Panc1 (cell line): ENCODE results near the gene PCNT.

Experiments used
- POLR2AphosphoS5 ChIP-seq: IDR thresholded peaks from 2 replicates; pipeline ENCODE4 v1.6.1; 2012; ENCODE audit warnings: mild to moderate bottlenecking, low read depth, low read length, moderate library complexity
- TCF7L2 ChIP-seq: IDR thresholded peaks from 2 replicates; pipeline ENCODE4 v1.6.1; 2011; ENCODE audit warnings: mild to moderate bottlenecking, low read depth, low read length, inconsistent platforms
- TF ChIP-seq, protein P1 (sequence below), 2 experiments: IDR thresholded peaks; 2 replicates each; pipeline ENCODE4 v1.6.1; 2011 to 2012; ENCODE audit warnings: low read depth in 2 of 2, control low read depth in 1 of 2, low read length in 1 of 2, mild to moderate bottlenecking in 1 of 2, moderate library complexity in 1 of 2; ENCODE audit not compliant: insufficient read depth in 1 of 2
- TF ChIP-seq, protein P2 (sequence below): fragments of 450-650 bp; IDR thresholded peaks from 2 replicates; pipeline ENCODE4 v1.5.1; 2017; ENCODE audit warnings: mild to moderate bottlenecking

DNA sequence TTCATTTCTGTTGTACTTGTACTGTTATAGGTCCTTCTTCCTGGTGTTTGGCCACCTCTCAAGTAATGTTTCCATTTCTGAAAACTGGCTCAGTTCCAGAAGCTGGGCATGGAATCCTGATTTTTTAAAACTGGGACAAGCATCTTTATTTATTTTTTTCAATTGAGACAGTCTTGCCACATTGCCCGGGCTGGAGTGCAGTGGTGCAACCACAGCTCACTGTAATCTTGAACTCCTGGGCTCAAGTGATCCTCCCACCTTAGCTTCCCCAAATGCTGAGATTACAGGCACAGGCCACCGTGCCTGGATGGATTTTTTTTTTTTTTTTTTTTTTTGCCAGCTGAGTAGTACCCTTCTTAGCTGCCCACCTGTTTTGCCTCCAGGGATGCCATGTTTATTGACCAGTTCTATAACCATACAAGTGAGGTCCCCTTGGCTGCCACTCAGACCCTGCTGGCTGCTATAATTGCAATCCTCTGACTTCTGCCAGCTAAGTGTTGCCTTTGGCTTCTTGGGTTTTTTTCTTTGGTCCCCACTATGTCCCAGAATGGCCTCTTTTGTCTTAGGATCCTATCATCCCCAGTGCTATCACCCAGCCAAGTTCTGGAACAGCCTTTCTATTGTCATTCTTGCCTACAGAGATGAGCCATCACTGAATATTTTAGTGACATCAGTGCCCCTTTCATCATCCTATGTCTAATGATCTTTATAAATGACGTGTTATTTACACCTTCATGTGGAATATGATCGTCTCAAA, 130.9 kb downstream of the PCNT start:
- TF ChIP-seq, protein P1, sequence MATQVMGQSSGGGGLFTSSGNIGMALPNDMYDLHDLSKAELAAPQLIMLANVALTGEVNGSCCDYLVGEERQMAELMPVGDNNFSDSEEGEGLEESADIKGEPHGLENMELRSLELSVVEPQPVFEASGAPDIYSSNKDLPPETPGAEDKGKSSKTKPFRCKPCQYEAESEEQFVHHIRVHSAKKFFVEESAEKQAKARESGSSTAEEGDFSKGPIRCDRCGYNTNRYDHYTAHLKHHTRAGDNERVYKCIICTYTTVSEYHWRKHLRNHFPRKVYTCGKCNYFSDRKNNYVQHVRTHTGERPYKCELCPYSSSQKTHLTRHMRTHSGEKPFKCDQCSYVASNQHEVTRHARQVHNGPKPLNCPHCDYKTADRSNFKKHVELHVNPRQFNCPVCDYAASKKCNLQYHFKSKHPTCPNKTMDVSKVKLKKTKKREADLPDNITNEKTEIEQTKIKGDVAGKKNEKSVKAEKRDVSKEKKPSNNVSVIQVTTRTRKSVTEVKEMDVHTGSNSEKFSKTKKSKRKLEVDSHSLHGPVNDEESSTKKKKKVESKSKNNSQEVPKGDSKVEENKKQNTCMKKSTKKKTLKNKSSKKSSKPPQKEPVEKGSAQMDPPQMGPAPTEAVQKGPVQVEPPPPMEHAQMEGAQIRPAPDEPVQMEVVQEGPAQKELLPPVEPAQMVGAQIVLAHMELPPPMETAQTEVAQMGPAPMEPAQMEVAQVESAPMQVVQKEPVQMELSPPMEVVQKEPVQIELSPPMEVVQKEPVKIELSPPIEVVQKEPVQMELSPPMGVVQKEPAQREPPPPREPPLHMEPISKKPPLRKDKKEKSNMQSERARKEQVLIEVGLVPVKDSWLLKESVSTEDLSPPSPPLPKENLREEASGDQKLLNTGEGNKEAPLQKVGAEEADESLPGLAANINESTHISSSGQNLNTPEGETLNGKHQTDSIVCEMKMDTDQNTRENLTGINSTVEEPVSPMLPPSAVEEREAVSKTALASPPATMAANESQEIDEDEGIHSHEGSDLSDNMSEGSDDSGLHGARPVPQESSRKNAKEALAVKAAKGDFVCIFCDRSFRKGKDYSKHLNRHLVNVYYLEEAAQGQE (IDR thresholded peaks at IDR 0.05; ENCODE audit: insufficient read depth in 1 of 2, low read depth in 2 of 2, low read length in 1 of 2): no peak
- TF ChIP-seq, protein P2, sequence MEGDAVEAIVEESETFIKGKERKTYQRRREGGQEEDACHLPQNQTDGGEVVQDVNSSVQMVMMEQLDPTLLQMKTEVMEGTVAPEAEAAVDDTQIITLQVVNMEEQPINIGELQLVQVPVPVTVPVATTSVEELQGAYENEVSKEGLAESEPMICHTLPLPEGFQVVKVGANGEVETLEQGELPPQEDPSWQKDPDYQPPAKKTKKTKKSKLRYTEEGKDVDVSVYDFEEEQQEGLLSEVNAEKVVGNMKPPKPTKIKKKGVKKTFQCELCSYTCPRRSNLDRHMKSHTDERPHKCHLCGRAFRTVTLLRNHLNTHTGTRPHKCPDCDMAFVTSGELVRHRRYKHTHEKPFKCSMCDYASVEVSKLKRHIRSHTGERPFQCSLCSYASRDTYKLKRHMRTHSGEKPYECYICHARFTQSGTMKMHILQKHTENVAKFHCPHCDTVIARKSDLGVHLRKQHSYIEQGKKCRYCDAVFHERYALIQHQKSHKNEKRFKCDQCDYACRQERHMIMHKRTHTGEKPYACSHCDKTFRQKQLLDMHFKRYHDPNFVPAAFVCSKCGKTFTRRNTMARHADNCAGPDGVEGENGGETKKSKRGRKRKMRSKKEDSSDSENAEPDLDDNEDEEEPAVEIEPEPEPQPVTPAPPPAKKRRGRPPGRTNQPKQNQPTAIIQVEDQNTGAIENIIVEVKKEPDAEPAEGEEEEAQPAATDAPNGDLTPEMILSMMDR: no peak
- TF ChIP-seq POLR2AphosphoS5: no peak
- TF ChIP-seq TCF7L2: no peak
